ENCODE results near the gene GPR39.

GPR39 gene

DNA sequence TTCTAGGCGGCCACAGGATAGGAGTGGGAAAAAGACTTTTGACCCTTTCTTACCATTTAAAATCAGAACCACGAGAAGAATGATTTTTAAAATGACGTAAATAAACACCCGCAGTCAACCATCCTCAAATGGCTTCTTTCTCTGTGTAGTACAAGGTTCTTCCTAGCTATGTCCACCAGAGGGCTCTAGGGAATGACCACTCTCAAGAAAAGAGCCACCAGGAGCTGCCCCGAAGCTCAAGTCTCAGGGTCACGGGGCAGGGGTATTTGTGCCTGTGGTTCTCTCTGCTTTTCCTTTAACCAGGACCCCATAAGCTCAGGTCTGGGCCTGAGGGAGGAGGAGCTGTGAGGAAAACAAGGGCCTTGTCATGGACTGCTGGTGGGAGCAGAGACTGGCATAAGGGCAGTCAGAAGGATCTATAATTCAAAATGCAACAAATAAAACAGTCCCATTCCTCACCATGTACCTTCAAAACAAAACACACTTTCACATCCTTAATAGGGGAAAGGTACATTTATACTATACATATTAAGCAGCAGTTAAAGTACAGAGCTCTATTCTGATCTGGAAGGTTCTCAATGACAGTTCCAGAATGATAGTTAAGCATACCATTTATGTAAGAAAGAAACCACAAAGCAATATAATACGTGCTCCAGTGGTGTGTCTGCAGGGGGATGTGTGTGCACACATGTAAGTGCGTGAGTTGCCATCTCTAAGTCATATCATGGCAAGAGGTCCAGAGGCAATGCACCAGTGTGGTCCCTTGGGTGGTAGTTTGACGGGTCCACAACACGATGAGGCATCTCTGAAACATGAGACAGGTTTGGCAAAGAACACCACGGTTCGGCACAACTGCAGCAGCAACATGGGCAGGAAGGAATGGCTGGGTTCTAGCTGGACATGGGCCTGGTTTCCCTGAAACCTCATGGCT is 234.8 kb downstream of the GPR39 start:
- Histone ChIP-seq H3K36me3 (ENCODE audit: insufficient read depth, low read length) (no peaks in the 10 kb centered on the region), H3K9me3 (ENCODE audit: low read length) (no peaks in the 10 kb centered on the region), H3K27ac (ENCODE audit: low read depth, low read length) (no peak overlapping the region), H3K4me3 (ENCODE audit: low read depth in 1 of 2, low read length in 2 of 2) (no peak overlapping the region), H3K4me1 (ENCODE audit: insufficient read depth, low read length) (no peaks in the 10 kb centered on the region), H3K9ac (ENCODE audit: low read length) (no peak overlapping the region), H3K27me3 (ENCODE audit: control insufficient read depth in 1 of 2, insufficient read depth in 2 of 2, low read length in 2 of 2) (no peaks in the 10 kb centered on the region)

DNA sequence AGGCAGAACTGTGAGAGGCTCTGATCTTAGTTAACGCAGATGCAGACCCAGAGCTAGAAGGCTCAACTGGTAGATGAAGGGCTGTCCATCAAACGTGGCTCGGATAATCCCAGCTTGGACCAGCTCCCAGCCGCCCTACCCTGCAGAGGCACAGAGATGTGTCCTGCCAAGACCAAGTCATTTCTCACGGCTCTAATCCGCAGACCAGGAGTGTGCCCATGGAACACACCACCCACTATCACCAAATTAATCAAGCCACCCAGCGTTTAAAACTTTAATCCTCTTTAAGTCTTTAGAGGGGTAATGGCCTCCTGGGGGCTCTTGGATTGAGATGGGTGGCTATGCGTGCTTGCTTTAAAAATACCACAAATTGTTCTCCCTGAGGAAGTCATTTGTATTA is 235.9 kb downstream of the GPR39 start:
- Histone ChIP-seq H3K9ac (ENCODE audit: low read length) (no peak overlapping the region), H3K36me3 (ENCODE audit: insufficient read depth, low read length) (no peaks in the 10 kb centered on the region), H3K27ac (ENCODE audit: low read depth, low read length) (no peak overlapping the region), H3K9me3 (ENCODE audit: low read length) (no peaks in the 10 kb centered on the region), H3K27me3 (ENCODE audit: control insufficient read depth in 1 of 2, insufficient read depth in 2 of 2, low read length in 2 of 2) (no peaks in the 10 kb centered on the region), H3K4me1 (ENCODE audit: insufficient read depth, low read length) (no peaks in the 10 kb centered on the region), H3K4me3 (ENCODE audit: low read depth in 1 of 2, low read length in 2 of 2) (no peak overlapping the region)

DNA sequence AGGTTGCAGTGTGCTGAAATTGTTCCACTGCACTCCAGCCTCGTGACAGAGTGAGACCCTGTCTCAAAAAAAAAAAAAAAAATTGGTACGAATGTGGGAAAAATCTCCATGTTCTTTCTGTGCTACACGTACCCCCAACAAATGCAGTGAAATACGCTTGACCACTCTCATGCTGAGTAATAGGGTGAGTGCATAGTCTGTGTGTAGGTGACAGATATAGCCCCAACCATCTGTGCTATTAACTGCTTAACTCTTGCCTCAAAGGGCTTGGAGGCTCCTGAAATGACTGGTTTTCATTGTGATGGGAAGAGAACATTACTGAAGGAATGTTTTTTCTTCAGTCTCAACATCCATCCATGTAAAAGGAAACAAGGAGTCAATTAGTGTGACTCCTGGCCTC is 237.7 kb downstream of the GPR39 start:
- no peaks in the 10 kb centered on the region for H3K36me3 ChIP-seq (ENCODE audit: insufficient read depth, low read length)
- H3K9me3 ChIP-seq (ENCODE audit: low read length): no peaks in the 10 kb centered on the region
- H3K27ac ChIP-seq (ENCODE audit: low read depth, low read length): no peak overlapping the region
- no peak overlapping the region for H3K9ac ChIP-seq (ENCODE audit: low read length)
- no peaks in the 10 kb centered on the region for H3K27me3 ChIP-seq (ENCODE audit: control insufficient read depth in 1 of 2, insufficient read depth in 2 of 2, low read length in 2 of 2)
- H3K4me1 ChIP-seq (ENCODE audit: insufficient read depth, low read length): no peaks in the 10 kb centered on the region
- no peak overlapping the region for H3K4me3 ChIP-seq (ENCODE audit: low read depth in 1 of 2, low read length in 2 of 2)

DNA sequence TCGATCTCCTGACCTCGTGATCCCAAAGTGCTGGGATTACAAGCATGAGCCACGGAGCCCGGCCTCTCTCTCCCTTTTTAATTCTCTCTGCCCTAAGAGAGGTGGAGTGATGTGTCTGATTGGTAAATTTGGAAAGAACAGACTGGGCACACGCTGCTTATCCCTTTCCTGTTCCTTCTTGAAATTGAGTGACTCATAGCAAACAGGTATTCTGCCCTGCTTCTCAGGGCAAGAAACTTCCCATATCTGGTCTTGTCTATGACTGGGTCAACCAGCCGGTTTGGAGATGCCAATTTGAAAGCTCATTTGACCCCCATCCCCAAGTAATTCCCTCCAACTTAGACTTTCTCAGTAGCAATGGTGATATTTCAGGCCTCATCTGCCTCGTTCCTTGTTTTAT is 238.4 kb downstream of the GPR39 start:
- H3K4me3 ChIP-seq (ENCODE audit: low read depth in 1 of 2, low read length in 2 of 2): no peak overlapping the region
- no peaks in the 10 kb centered on the region for H3K36me3 ChIP-seq (ENCODE audit: insufficient read depth, low read length)
- no peaks in the 10 kb centered on the region for H3K27me3 ChIP-seq (ENCODE audit: control insufficient read depth in 1 of 2, insufficient read depth in 2 of 2, low read length in 2 of 2)
- no peak overlapping the region for H3K9ac ChIP-seq (ENCODE audit: low read length)
- no peaks in the 10 kb centered on the region for H3K9me3 ChIP-seq (ENCODE audit: low read length)
- H3K4me1 ChIP-seq (ENCODE audit: insufficient read depth, low read length): no peaks in the 10 kb centered on the region
- H3K27ac ChIP-seq (ENCODE audit: low read depth, low read length): no peak overlapping the region

DNA sequence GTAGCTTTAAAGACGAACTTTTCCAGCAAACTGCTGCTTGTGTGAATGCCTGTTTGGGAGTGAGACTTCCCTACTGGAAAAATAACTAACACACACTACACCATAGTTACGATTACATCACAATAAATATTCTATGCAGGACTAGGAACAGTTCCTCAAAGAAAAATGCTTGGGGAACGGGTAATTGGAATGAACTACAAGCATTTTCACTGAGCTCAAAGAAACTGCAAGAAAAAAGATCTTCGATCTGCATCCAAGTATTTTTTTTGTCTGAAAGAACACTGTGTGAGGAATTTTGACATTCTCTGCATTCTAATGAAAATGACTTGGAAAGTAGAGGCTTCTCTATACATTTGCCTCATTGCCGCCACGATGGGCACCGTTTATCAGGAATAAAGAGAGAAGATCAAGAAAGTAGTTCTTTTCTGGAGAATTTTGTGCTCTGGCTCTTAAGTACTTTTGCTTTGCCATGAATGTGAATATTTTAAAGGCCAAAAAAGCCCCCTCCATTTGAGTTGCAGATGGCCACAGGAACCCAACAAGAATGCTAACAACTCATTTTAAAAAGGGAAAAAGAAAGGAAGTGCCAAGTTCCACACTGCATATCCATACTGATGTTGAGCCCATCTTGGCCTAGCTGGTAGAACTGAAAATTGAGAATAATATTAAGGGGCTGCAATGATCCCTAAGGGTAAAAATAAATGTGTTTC is 239.8 kb downstream of the GPR39 start:
- Histone ChIP-seq H3K27me3 (ENCODE audit: control insufficient read depth in 1 of 2, insufficient read depth in 2 of 2, low read length in 2 of 2) (no peaks in the 10 kb centered on the region), H3K9me3 (ENCODE audit: low read length) (no peaks in the 10 kb centered on the region), H3K4me1 (ENCODE audit: insufficient read depth, low read length) (no peaks in the 10 kb centered on the region), H3K4me3 (ENCODE audit: low read depth in 1 of 2, low read length in 2 of 2) (no peak overlapping the region), H3K36me3 (ENCODE audit: insufficient read depth, low read length) (no peaks in the 10 kb centered on the region), H3K9ac (ENCODE audit: low read length) (no peak overlapping the region), H3K27ac (ENCODE audit: low read depth, low read length) (no peak overlapping the region)

DNA sequence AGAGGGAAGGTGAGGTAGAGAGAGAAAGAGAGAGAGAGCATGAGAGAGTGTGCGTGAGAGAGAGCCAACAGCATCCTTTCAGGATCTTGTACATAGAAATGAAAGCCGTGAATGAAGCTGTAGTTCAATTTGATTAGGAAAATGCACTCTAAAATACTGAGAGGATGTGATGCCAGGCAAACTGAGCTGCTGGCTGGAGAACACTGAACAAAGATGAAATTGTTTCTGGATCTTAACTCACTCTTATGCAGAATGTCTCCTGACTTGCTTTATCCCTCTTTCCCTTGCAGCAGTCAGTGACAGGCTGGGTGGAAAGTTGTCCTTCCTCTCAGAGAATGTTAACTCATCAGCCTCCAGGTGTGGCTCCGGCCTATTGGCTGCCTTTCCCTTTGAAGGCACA is 242.7 kb downstream of the GPR39 start:
- no peak overlapping the region for H3K4me3 ChIP-seq (ENCODE audit: low read depth in 1 of 2, low read length in 2 of 2)
- no peaks in the 10 kb centered on the region for H3K27me3 ChIP-seq (ENCODE audit: control insufficient read depth in 1 of 2, insufficient read depth in 2 of 2, low read length in 2 of 2)
- H3K27ac ChIP-seq (ENCODE audit: low read depth, low read length): no peak overlapping the region
- no peak overlapping the region for H3K9ac ChIP-seq (ENCODE audit: low read length)
- no peaks in the 10 kb centered on the region for H3K36me3 ChIP-seq (ENCODE audit: insufficient read depth, low read length)
- H3K9me3 ChIP-seq (ENCODE audit: low read length): no peaks in the 10 kb centered on the region
- H3K4me1 ChIP-seq (ENCODE audit: insufficient read depth, low read length): no peaks in the 10 kb centered on the region

DNA sequence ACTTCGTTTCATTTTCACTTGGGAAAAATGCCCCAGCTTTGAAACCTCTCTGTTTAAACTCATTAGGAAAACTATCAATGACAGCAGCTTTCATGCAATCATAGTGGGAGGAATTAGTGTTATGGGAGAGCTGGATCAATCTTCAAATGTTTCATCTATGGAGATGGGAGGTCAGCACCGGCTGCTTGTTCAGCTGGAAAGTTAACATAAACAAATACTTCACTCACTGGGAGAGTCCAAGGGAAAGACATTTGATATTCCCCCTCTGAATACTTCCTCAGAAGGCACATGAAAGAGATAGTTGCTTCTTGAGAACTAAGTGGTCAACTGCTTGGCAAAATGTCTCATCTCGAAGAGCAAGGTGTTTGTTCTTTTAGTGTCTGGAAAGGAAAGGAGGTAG is 246.1 kb downstream of the GPR39 start:
- Histone ChIP-seq H3K4me3 (ENCODE audit: low read depth in 1 of 2, low read length in 2 of 2) (no peak overlapping the region), H3K9ac (ENCODE audit: low read length) (no peak overlapping the region), H3K36me3 (ENCODE audit: insufficient read depth, low read length) (no peaks in the 10 kb centered on the region), H3K27ac (ENCODE audit: low read depth, low read length) (no peak overlapping the region), H3K9me3 (ENCODE audit: low read length) (no peaks in the 10 kb centered on the region), H3K4me1 (ENCODE audit: insufficient read depth, low read length) (no peaks in the 10 kb centered on the region), H3K27me3 (ENCODE audit: control insufficient read depth in 1 of 2, insufficient read depth in 2 of 2, low read length in 2 of 2) (no peaks in the 10 kb centered on the region)

DNA sequence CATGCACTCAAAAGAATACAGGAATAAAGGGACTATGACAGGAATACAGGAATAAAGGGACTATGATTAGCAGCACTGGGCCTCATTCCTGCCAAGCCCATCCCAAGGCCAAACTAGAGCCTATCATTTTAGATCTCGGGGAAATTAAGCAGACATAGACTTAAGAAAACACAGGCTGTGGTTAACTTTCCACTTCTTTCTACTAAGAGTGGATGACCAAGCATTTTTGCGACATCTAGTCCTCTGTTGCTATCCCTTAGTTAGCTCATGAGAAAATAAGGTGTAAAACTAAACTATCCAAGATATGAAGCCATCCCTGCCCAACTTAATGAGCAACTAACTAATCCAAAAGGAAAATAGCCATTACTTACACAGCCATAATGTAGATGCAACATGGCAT is 247.5 kb downstream of the GPR39 start:
- Histone ChIP-seq H3K4me3 (ENCODE audit: low read depth in 1 of 2, low read length in 2 of 2) (no peak overlapping the region), H3K36me3 (ENCODE audit: insufficient read depth, low read length) (no peaks in the 10 kb centered on the region), H3K4me1 (ENCODE audit: insufficient read depth, low read length) (peaks cover under 1% of the 10 kb centered on the region)

DNA sequence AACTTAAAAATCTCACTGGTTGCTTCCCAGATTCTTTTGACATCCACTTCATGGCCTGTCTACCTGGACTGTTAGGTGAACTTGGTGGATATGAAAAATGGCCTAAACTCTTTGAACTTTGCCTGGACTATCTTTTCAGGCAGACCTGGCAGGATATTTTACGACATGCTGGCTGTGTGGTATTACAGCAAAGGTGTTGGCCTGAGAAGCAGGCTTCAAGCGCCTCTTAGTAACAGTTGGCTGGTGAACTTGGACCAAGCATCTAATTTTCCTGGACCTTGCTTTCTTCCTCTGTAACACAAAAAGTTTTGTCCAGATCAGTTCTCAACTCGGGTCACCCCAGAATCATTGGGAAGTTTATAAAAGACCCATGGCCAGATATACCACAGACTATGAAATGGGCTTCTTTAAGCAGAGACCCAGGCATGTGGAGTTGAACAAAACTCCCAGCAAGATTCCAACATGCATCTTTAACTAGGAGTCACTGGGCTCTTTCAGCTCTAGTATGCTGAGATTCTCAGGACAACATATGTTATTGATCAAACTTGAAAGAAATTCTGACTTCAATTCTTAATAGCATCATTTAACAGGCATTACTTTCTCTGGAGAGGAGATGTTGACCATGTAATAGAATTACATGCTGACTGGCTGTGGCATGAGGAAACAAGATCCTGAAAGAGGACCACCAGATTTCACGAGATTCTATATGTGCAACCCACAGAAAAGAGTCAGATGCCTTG is 249.0 kb downstream of the GPR39 start:
- H3K9ac ChIP-seq (ENCODE audit: low read length): no peak overlapping the region
- H3K4me3 ChIP-seq (ENCODE audit: low read depth in 1 of 2, low read length in 2 of 2): no peak overlapping the region
- H3K36me3 ChIP-seq (ENCODE audit: insufficient read depth, low read length): no peaks in the 10 kb centered on the region
- no peak overlapping the region for H3K27ac ChIP-seq (ENCODE audit: low read depth, low read length)
- peaks cover 8% of the 10 kb centered on the region for H3K4me1 ChIP-seq (ENCODE audit: insufficient read depth, low read length)
- no peaks in the 10 kb centered on the region for H3K9me3 ChIP-seq (ENCODE audit: low read length)
- peaks cover 9 to 25% of the 10 kb centered on the region in 2 donors for H3K27me3 ChIP-seq (ENCODE audit: control insufficient read depth in 1 of 2, insufficient read depth in 2 of 2, low read length in 2 of 2)

More for the DNA sequence above, 247.5 kb downstream of the GPR39 start:
- Histone ChIP-seq H3K27ac (ENCODE audit: low read depth, low read length) (no peak overlapping the region), H3K27me3 (ENCODE audit: control insufficient read depth in 1 of 2, insufficient read depth in 2 of 2, low read length in 2 of 2) (peaks cover 5 to 10% of the 10 kb centered on the region in 2 donors), H3K9ac (ENCODE audit: low read length) (no peak overlapping the region), H3K9me3 (ENCODE audit: low read length) (no peaks in the 10 kb centered on the region)

DNA sequence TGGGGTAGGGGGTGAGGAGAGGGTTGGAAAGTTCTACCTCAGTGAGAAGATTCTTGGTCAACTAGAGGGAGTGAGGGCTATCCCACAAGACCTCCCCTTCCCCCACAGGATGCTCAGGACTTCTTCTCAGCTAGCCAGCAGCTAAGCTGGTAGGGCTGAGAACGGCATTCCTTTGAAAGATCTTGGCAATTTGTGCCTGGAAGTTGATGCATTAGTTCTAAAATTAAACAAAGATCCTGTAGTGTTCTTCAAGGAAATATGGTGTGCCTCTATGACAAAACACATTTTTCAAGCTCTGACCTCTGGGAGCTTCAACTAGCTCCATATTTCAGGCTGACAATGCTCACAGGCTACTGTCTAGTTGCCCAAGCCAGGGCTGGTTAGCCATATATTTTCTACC is 251.1 kb downstream of the GPR39 start:
- H3K9me3 ChIP-seq (ENCODE audit: low read length): no peaks in the 10 kb centered on the region
- no peaks in the 10 kb centered on the region for H3K36me3 ChIP-seq (ENCODE audit: insufficient read depth, low read length)
- no peak overlapping the region for H3K27ac ChIP-seq (ENCODE audit: low read depth, low read length)
- H3K4me1 ChIP-seq (ENCODE audit: insufficient read depth, low read length): peaks cover 8% of the 10 kb centered on the region
- no peak overlapping the region for H3K9ac ChIP-seq (ENCODE audit: low read length)
- H3K27me3 ChIP-seq (ENCODE audit: control insufficient read depth in 1 of 2, insufficient read depth in 2 of 2, low read length in 2 of 2): peaks cover 9 to 32% of the 10 kb centered on the region in 2 donors
- H3K4me3 ChIP-seq (ENCODE audit: low read depth in 1 of 2, low read length in 2 of 2): no peak overlapping the region

DNA sequence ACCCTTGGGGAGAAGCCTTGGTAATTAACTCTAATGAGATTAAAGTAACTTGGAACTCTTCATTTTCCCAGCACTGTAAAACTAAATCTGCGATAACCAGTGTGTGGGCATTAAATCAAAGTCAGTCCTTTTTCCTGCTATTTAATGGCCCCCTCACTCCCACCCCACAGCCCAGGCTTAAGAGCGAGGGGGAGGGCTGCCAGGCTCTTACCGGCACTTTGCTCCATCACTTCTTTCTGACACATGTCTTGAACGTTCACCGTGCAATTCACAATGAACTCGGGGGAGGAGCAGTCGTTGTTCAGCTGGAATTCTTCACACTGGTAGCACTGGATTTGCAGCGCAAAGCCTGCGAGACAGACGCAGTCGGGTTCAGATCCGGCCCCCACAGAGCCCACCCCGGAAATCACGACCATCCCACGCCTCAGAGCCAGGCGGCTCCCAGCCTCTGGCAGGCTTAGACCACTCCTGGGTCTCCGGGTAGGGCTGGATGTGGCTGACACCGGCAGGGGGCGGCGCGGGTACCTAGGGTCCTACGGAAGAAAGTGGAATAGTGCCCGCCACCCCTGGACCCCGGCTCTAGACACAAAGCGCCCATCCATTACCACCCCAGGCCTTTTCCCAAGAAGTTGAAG is 251.7 kb downstream of the GPR39 start:
- no peak overlapping the region for H3K9ac ChIP-seq (ENCODE audit: low read length)
- H3K36me3 ChIP-seq (ENCODE audit: insufficient read depth, low read length): no peaks in the 10 kb centered on the region
- H3K4me3 ChIP-seq (ENCODE audit: low read depth in 1 of 2, low read length in 2 of 2): no peak overlapping the region
- peaks cover 8% of the 10 kb centered on the region for H3K4me1 ChIP-seq (ENCODE audit: insufficient read depth, low read length)
- H3K9me3 ChIP-seq (ENCODE audit: low read length): no peaks in the 10 kb centered on the region
- peaks cover 9 to 32% of the 10 kb centered on the region in 2 donors for H3K27me3 ChIP-seq (ENCODE audit: control insufficient read depth in 1 of 2, insufficient read depth in 2 of 2, low read length in 2 of 2)
- H3K27ac ChIP-seq (ENCODE audit: low read depth, low read length): no peak overlapping the region

Measured in muscle layer of colon (tissue), 2 donors.